Subcutaneous adipose tissue (tissue), 4 donors: ENCODE measurements around the gene ADGRL3. TPM values are rescaled to one million over a fixed set of nuclear protein-coding genes. Genes with fewer than 3 reads are reported as not detected.

Experiments
- total RNA-seq, 4 donors: library from RNA; depleted of rRNA; stranded (reverse); fragments of >200 nt; gene quantifications; one replicate each; pipeline ENCODE4 v1.1.0, GENCODE V29; 2016
- TF ChIP-seq, protein P1 (sequence below): fragments of 450-650 bp; IDR thresholded peaks from one replicate; pipeline ENCODE4 v1.5.1; 2016; ENCODE audit warnings: low read depth, mild to moderate bottlenecking, control low read depth, antibody characterized with exemption, moderate library complexity

Gene ADGRL3
- total RNA-seq, 4 donors from 2014 or later = 6.3 to 12.2 (median 9.2) TPM

DNA sequence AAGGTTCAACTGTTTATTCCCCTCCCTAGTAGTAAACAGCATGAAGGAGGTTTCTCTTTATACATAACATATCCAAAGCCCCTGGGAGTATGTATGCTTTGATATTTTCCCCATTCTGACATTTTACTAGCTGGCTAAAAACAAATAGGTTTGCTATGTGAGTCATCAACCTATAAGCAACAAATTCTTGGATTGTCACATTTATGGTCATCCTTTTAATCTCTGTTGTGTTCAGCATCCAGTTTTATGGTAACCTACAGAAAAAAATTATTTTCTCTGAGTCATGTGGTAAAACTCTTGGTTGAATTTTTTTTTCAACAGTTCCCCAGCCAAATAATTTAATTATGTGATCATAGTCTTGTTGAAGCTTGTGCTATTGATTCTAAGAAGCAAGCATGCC, 734.1 kb downstream of the ADGRL3 start:
- TF ChIP-seq, protein P1, sequence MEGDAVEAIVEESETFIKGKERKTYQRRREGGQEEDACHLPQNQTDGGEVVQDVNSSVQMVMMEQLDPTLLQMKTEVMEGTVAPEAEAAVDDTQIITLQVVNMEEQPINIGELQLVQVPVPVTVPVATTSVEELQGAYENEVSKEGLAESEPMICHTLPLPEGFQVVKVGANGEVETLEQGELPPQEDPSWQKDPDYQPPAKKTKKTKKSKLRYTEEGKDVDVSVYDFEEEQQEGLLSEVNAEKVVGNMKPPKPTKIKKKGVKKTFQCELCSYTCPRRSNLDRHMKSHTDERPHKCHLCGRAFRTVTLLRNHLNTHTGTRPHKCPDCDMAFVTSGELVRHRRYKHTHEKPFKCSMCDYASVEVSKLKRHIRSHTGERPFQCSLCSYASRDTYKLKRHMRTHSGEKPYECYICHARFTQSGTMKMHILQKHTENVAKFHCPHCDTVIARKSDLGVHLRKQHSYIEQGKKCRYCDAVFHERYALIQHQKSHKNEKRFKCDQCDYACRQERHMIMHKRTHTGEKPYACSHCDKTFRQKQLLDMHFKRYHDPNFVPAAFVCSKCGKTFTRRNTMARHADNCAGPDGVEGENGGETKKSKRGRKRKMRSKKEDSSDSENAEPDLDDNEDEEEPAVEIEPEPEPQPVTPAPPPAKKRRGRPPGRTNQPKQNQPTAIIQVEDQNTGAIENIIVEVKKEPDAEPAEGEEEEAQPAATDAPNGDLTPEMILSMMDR = no peak

DNA sequence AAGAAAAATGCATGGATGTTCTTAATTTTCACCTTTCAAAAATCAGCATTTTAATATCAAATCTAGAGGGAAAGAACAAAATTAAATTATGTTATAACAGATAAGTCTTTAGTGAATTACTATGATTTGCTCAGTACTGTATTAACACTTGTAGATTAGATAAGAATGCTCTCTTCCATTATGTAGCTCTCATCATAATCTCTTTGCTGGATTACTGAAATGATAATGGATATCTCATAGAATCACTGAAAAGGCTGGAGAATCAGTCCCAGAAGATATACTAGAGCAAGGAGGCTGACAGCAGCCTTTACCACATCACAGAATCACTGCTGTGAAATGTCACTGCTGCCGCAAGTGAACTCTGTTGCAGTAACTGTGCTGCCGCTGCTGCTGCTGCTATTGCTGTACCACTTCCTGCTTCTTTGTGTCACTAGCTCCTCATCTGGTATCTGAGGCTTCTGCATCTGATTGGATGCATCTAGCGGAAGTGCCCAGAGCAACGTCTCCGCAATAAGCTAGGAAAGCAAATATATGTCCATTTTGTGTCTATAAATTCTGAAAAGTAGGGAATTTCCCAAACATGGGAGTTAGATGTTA, 738.2 kb downstream of the ADGRL3 start:
- TF ChIP-seq, protein P1 = no peak

DNA sequence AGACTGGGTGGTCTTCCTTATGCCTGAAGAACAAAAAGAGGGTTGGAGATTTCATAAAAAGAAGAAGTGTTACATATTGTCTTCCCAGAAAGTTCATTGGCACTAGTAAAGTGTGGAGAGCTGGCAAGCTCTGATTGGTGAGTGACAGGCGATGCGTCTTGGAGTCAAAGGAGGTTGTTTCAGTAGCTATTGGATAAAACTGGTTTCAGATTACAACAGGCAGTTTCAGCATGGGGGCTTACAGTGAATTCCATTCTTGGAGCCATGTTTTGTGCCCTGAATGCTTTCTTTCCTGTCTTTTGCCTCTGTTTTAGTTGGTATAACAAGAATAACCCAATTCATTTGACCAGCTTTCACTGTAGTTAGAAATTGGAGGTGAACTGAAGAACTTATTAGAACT, 750.5 kb downstream of the ADGRL3 start:
- TF ChIP-seq, protein P1 = no peak

DNA sequence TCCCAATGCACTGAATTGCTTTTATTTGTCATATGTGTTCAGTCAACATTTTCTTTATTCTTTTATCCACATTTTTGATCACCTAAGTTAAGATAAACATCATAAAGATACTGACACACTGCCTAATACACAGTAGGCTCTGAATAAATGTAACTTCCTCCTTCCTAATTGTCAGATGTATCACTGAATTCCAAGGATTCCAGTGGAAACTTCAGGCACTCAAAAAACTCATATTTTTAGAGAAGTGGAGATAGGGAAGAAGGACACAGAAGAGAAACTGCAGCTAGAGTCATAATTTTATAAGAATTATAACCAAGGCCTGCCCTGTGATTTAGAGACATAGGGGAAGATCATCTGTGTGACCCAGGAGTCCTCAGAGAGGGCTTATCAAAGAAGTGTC, 753.3 kb downstream of the ADGRL3 start:
- TF ChIP-seq, protein P1 = no peak

GRCh38 chr4:61958591-61958990, 758.5 kb downstream of the ADGRL3 start:
- TF ChIP-seq, protein P1 = no peak

DNA sequence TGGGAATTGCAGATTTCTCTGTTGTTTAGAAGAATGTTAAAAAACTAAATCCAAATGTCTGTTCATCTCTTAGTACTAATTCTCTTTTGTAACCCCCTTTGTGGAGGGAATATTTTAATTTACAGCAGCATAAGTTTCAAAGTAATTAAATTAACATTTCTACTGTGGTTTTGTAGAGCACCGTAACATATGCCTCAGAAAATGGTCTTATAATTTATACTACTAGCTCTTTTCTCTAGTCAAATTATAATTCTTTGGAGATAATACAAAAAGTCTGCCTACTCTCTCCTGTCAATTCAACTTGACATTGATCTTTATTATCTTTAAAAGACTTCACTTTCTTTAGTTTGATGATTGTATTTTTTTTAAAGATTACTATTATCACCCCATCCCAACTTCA, 759.0 kb downstream of the ADGRL3 start:
- TF ChIP-seq, protein P1 = no peak

DNA sequence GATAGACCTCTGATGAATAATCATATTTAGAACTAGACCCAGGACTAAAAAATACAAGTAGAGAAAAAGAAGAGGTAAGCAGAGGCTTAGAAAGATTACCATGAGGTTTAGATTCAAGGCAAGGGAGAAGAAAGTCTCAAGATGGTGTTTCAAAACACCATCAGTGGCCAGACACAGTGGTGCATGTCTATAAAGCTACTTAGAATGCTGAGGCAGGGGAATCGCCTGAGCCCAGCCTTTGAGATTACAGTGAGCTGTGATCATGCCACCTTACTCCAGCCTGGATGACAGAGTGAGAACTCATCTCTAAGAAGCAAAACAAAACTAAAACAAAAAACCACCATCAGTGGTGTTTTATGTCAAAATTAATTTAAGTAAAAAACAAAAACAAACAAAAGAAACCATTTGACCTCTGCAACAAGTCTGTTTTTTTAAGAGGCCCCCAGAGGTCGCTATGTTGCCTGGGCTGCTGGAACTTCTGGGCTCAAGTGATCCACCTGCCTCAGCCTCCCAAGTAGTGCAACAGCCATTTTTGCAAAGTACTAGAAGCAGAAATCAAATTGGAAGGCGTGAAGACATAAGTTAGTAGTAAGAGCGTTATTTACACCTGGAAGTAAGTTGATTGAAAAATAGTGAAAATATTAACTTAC, 784.3 kb downstream of the ADGRL3 start:
- TF ChIP-seq, protein P1 = no peak
